Measurements from ENCODE around the gene GNB1L. TPM values are rescaled to one million over a fixed set of nuclear protein-coding genes. Genes with fewer than 3 reads are reported as not detected.

GNB1L gene
- total and polyA plus RNA-seq, 2 of the 13 experiments (the other 11 are each of a cell fraction or from before 2014, with no cell fraction given), result 2.5 to 7.4 TPM

GRCh38 chr22:19854778-19855503 lies at the start of gene GNB1L, which contains the start of gene RTL10 (continued):
- TF ChIP-seq ZBTB34 (CRISPR knock-in tag; IDR thresholded peaks at IDR 0.05), result no peak
- TF ChIP-seq ZNF260 (CRISPR knock-in tag; IDR thresholded peaks at IDR 0.05; ENCODE audit: borderline replicate concordance, low read depth), result peak; percentile 94; the same call in 1 of the 2 replicates
- peak; percentile 84; the same call in 1 of the 2 replicates for TF ChIP-seq ZNF331 (CRISPR knock-in tag; IDR thresholded peaks at IDR 0.05)
- no peak; the same call in 1 of the 2 replicates for TF ChIP-seq ZNF292 (CRISPR knock-in tag; IDR thresholded peaks at IDR 0.05; ENCODE audit: borderline replicate concordance, low read depth)
- no peak for TF ChIP-seq RERE (CRISPR knock-in tag; IDR thresholded peaks at IDR 0.05; ENCODE audit: low read depth)
- 0 out of 2 replicates have a peak, but pooled peaks have one; percentile 69 for TF ChIP-seq KLF15 (CRISPR knock-in tag; IDR thresholded peaks at IDR 0.05; ENCODE audit: borderline replicate concordance)
- peak; percentile 70 for TF ChIP-seq IRF2 (CRISPR knock-in tag; IDR thresholded peaks at IDR 0.05)
- peak; percentile 89 for TF ChIP-seq POLR2AphosphoS5 (IDR thresholded peaks at IDR 0.05; ENCODE audit: low read depth, low read length)
- TF ChIP-seq ZNF251 (CRISPR knock-in tag; IDR thresholded peaks at IDR 0.05), result no peak
- TF ChIP-seq CEBPB (IDR thresholded peaks at IDR 0.05; ENCODE audit: borderline replicate concordance, low read depth, low read length), result no peak
- no peak for TF ChIP-seq SMARCE1 (IDR thresholded peaks at IDR 0.05; ENCODE audit: borderline replicate concordance)
- TF ChIP-seq ZNF234 (CRISPR knock-in tag; conservative IDR thresholded peaks at IDR 0.05), result peak; percentile 95
- peak; percentile 75; the same call in 1 of the 2 replicates for TF ChIP-seq ZNF430 (CRISPR knock-in tag; IDR thresholded peaks at IDR 0.05)
- peak; percentile 39; the same call in 1 of the 2 replicates for TF ChIP-seq ETV5 (CRISPR knock-in tag; IDR thresholded peaks at IDR 0.05; ENCODE audit: borderline replicate concordance)
- TF ChIP-seq ZFP1 (CRISPR knock-in tag; IDR thresholded peaks at IDR 0.05), result peak; percentile 54; the same call in 1 of the 2 replicates
- no peak for TF ChIP-seq SCMH1 (CRISPR knock-in tag; IDR thresholded peaks at IDR 0.05; ENCODE audit: borderline replicate concordance)
- TF ChIP-seq HMGXB4 (CRISPR knock-in tag; IDR thresholded peaks at IDR 0.05; ENCODE audit: borderline replicate concordance in 1 of 2, low read depth in 1 of 2), result peak; percentile 81 to 94; a peak in 3 of 4 replicates
- TF ChIP-seq ZBTB2 (CRISPR knock-in tag; IDR thresholded peaks at IDR 0.05; ENCODE audit: low read depth), result peak; percentile 74

Measured in HepG2 (cell line).